Measurements from ENCODE around the gene COL1A1.
A peak's percentile ranks its signal among the peaks of the same experiment; 100 is the strongest.

The COL1A1 gene

GRCh38 chr17:50213026-50214022 is 11.9 kb upstream of the COL1A1 start:
- no peak for DNase-seq

DNA sequence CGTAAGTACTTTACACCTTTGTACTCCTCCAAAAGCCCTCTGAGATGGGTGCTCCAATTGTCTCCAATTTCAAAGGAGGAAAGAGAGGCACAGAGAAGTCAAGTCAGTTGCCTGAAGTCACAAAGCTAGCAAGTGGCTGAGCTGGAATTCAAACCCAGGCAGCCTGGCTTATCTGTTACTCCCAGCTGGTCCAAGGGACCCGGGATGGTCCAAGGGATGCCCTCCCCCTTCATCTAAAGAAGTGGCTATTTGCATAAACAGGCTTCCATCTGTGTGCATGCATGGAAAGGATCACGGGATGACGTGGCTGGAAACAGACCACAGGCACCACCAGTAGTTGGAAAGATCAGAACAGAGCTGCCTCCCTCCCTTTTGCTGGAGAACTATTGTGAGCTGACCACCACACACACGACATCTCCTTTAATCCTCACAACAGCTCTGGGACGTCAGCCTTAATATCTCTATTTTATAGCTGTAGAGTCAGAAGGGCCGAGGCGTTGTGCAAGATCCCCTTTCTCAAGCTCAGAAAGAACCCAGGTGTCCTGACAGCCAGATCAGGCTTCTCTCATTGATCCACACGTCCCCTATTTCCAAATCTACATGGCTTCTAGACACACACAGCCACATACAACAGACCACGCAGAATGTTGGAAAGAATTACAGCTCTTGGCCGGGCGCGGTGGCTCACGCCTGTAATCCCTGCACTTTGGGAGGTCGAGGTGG is 10.9 kb upstream of the COL1A1 start:
- DNase-seq = no peak

DNA sequence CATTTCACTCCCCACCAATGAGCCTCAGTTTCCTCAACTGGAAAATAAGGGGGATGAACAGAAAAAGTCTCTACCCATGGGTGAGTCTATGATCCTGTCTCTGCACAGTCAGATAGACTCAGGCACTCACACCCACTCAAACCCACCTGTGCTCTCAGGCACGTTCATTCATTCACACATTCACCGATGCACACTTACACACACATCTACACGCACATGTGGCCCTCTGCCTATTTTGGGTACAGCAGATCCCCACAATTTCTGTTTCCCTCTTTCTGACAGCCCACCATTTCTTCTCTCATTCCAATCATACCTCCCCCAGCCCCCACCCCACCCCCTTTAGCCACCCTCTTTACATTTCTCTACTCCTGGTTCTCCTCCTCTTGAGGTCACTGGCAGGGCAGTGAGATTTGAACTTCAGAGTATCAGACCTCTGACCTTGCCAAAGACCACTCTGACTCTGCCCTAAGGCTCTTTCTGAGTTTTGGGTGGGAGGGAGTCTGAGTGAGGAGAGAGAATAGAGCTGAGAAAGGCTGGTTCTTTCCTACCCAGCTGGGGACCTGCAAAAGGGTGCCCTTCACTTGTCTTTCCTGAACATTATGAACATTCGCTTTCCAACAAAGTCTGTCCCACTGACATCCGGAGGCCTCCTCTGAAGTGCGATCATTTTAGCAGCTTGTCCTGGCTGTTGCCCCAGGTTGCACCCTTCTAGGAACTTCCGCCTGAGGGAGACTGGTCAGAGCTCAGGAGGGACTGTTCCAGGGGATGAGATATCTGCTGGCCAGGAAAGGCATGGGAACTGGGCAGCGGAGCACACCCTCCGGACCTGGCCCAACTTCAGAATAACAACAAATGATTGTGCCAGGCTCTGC is 10.1 kb upstream of the COL1A1 start:
- DNase-seq = no peak

DNA sequence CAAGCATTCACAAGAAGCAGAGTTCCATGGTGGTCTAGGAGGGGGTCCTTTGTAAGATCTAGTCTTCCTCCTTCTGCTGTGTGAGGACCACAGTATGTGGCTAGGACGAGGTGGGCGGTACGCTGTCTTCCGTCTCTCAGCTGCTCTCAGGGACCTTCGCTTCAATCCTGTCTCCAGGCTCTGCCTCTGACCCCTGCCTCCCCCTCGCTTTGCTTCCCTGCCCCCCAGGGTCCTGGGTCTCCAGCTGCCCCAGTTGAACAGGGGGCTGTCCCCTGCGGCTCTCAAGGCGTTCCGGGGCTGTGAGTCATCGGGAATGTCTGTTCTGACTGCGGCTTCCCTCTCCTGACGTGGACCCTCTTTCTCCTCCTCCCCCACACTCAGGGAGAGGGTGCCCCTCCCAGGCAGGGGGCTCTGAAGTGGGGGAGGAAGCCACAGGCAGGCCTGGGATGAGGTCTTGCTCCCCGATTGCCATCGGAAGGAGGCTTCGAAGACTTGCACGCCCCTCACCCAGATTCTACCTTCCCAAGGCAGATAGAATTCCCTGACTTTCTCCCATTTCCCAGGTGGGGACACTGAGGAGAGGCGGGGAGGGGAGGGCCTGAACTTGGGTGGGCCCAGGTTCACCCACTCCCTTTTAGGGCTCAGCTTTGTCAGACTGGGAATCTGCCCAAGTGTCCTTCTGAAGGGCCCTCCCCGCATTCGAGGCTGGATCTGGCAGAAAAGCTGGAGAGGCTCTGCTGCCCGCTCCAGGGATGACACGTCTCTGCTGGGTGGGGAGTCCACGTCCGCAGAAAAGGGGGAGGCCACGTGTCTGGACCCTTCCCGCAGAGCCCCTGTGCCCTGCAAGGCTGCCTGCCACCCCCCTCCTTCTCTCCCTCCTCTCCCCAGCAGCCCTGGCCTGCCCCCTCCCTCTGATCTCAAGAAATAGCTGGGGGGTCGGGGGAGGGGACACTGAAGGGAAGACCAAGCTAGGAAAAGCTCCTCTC is 9.1 kb upstream of the COL1A1 start:
- no peak for DNase-seq

DNA sequence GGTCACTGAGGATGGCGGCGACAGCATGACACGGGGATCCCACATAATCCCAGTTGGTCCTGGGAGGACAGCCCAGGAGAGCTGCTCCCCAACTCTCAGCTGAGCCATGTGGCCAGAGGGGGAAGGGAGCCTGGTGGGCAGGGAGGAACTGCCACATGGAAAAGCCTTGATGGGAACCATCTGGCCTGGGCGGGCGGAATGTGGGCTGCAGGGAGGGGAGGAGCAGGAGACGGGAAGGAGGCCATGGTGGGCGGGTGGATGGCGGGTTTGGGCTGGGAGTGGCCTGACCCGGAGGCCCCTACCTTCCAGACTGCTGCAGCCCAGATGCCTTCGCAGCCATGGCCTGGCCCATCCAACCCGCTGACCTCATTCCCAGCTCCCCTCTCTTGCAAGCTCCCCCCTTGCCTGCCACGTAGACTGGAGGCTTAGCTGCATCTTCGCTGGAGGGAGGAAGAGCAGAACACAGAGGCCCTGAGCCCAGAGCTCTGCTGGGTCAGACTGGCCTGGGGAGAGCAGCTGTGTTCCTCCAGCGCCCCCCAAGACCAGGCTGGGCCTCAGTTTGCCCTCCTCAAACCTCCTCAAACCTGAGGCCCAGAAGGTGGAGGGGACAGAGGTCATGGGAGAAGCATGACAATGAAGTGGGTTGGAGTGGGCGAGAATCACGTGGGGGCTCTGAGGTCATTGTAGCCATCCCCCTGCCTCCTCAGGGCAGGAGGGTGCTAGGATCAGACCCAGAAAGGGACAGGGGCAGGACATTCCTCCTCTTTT is 8.2 kb upstream of the COL1A1 start:
- no peak for DNase-seq

- no peak for DNase-seq
Measured at GRCh38 chr17:50209133-50209471, 7.7 kb upstream of the COL1A1 start.

- DNase-seq = no peak
Measured at GRCh38 chr17:50208611-50209061, 7.2 kb upstream of the COL1A1 start.

DNA sequence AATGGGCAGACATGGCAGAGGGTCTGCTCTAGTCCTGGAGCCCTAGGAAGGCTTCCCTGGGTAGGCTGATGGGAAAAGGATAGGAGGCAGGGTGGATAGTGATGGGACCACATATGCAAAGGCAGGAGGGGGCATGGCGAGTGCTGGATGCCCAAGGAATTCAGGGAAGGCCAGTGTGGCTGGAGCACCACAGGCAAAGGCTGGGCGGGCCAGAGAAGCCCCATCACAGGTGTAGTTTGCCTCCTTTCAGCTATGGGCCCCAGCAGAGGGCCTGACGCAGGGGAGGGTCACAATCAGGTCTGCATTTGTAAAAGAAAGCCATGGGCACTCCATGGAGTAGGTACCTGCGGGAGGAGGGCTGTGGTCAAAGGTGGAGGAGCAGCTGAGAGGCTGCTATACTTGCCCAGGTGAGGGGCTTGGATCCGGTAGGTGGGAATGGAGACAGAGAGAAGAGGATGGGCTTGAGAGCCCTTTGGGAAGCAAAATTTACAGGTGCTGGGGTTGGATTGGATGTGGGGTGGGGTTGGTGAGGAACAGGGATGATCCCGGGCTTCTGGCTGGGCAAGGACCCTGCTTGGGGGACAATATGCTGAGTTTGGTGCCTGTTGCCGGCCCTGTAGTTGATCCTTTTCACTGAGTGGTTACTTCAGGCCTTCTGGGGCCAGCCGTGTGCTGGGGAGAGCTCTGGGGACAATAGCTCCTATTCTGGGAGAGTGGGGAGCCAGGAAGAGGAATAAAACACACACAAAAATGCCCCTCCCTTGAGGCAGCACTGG is 6.5 kb upstream of the COL1A1 start:
- DNase-seq = no peak

DNA sequence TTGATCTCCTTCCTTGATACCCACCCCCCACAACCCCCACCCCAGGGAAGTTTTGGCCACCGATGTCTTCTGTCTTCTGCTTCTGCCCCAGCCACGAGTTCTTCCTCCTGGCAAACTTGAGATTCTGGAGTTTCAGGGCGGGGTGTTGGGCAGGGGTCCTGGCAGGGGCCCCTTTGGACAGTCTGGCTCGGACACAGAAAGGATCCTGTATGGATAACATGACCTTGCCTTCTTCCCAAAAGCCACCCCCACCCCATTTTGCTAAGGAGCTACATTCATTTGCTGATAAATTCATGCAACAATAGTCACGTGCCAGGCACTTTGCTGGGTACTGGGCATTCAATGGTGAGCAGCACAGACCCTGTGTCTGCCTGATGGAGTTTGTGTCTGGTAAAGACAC is 5.9 kb upstream of the COL1A1 start:
- DNase-seq = no peak

GRCh38 chr17:50206604-50207293 is 5.3 kb upstream of the COL1A1 start:
- DNase-seq = no peak

- DNase-seq = no peak
Measured at GRCh38 chr17:50205963-50206505, 4.6 kb upstream of the COL1A1 start.

- no peak for DNase-seq
Measured at GRCh38 chr17:50205111-50205962, 3.9 kb upstream of the COL1A1 start.

GRCh38 chr17:50204431-50204830 is 3.0 kb upstream of the COL1A1 start:
- no peak for DNase-seq

- no peak for DNase-seq
Measured at GRCh38 chr17:50203604-50204345, 2.3 kb upstream of the COL1A1 start.

- no peak for DNase-seq
Measured at GRCh38 chr17:50203086-50203485, 1.7 kb upstream of the COL1A1 start.

GRCh38 chr17:50200457-50201275 is 765 bp downstream of the COL1A1 start:
- DNase-seq = peak; percentile 85
